Fibroblast of villous mesenchyme (primary cell): ENCODE data around the gene KIF3B. TPM values are rescaled to one million over a fixed set of nuclear protein-coding genes. Genes with fewer than 3 reads are reported as not detected.

Source experiments
- DNase-seq: peaks from one replicate; pipeline ENCODE4 v3.0.0-alpha.2; 2010; ENCODE audit warnings: low read depth
- H3K4me3 ChIP-seq: 2 replicates; pipeline ENCODE4 v1.5.1; 2011; ENCODE audit warnings: low read depth, mild to moderate bottlenecking, low read length
- total RNA-seq: library from RNA; depleted of rRNA; stranded (reverse); fragments of >200 nt; gene quantifications from 2 replicates; pipeline ENCODE4 v1.2.3, GENCODE V29; 2012
- TF ChIP-seq, protein P1 (sequence below): IDR thresholded peaks from 2 replicates; pipeline ENCODE4 v1.5.1; 2012; ENCODE audit warnings: low read depth, mild to moderate bottlenecking, low read length; ENCODE audit not compliant: insufficient read depth

Gene KIF3B
- total RNA-seq, 1 donor: 24.2 TPM

DNA sequence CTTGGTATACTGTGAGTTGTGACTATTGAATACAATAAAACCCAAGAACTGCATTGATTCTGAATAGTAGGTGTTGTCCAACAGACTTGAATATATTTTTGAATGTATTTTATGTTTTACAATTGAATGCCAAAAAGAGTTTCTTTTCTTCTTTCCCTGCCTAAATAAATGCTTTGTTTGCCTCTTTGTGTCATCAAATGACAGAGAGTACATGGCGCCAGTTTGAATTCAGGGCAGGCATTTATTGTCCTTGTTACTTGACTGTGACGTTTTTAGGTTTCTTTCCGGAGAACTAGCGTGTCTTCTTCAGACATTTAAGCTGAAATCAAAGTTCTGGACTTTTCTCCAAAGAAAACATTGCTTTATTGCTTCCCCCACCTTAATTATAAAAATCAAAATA lies 16.6 kb downstream of the KIF3B start:
- H3K4me3 ChIP-seq: no peak overlapping the region
- TF ChIP-seq, protein P1, sequence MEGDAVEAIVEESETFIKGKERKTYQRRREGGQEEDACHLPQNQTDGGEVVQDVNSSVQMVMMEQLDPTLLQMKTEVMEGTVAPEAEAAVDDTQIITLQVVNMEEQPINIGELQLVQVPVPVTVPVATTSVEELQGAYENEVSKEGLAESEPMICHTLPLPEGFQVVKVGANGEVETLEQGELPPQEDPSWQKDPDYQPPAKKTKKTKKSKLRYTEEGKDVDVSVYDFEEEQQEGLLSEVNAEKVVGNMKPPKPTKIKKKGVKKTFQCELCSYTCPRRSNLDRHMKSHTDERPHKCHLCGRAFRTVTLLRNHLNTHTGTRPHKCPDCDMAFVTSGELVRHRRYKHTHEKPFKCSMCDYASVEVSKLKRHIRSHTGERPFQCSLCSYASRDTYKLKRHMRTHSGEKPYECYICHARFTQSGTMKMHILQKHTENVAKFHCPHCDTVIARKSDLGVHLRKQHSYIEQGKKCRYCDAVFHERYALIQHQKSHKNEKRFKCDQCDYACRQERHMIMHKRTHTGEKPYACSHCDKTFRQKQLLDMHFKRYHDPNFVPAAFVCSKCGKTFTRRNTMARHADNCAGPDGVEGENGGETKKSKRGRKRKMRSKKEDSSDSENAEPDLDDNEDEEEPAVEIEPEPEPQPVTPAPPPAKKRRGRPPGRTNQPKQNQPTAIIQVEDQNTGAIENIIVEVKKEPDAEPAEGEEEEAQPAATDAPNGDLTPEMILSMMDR: no peak
- DNase-seq: no peak

GRCh38 chr20:32296412-32296811 lies 19.0 kb downstream of the KIF3B start:
- TF ChIP-seq, protein P1: no peak
- peak; percentile 8 for DNase-seq
- no peak overlapping the region for H3K4me3 ChIP-seq

DNA sequence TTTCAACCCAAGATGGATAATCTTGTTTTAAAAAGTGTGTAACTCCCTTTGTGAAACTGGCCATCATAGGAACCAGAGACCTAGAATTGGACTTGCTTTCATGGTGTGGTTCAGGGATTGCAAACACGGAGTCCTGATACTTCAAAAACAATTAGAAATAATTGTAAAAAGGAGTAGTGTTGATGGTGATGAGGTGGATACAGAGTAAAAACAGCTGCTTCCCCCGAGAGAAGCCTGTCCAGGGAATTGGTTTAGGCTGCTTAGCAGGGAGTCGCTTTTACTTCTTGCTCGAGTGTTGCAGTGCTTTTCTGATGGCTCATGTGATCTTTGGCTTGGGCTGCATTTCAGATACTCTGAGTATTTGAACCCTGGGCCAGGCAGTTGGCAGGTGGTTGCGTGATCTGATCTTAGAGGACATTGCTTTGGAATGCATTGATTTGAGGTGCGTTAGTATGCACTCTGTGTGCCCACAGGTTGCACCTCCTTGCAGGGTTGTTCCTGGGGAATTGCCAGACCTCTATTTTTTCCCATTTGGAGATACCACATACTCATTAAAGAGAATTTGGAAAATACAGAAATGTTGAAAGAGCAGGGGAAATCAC lies 19.5 kb downstream of the KIF3B start:
- TF ChIP-seq, protein P1: no peak
- DNase-seq: peak; percentile 4
- H3K4me3 ChIP-seq: no peak overlapping the region

GRCh38 chr20:32297439-32297838 lies 20.0 kb downstream of the KIF3B start:
- TF ChIP-seq, protein P1: no peak
- no peak overlapping the region for H3K4me3 ChIP-seq
- DNase-seq: no peak

DNA sequence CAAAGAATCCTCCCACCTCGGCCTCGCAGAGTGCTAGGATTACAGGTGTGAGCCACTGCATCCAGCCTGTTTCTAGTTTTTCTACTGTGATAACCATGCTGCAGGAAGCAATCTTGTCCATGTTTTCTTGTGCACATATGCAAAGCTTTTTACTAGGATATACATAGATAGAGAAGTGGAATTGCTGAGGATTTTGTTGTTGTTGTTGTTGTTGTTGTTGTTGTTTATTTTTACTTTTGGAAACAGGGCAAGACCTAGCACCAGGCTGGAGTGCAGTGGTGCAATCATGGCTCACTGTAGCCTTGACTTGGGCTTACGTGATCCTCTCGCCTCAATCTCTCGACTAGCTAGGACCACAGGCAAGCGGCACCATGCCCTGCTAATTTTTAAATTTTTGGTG lies 23.2 kb downstream of the KIF3B start:
- DNase-seq: no peak
- H3K4me3 ChIP-seq: no peak overlapping the region
- TF ChIP-seq, protein P1: no peak

GRCh38 chr20:32301719-32302506 lies 24.5 kb downstream of the KIF3B start:
- no peak for DNase-seq
- TF ChIP-seq, protein P1: no peak
- H3K4me3 ChIP-seq: no peak overlapping the region
